IPS-NIHi7 (cell line): Measurements from ENCODE around the gene TNRC18.
"Not testable (repeated sequence)": the region's sequence is repeated elsewhere in the genome, so short reads cannot be mapped to it uniquely, and the experiment has no call there.

Source experiments
- DNase-seq: peaks from one replicate; pipeline ENCODE4 v3.0.0; 2012; ENCODE audit warnings: mixed read lengths; ENCODE audit errors: extremely low spot score

The TNRC18 gene

GRCh38 chr7:5423306-5423975, at the start of gene TNRC18:
TSS of gene TNRC18 (minus strand) at chr7:5423834. CDS start at chr7:5421246, 2,588 bp downstream.
- DNase-seq = no peak

- no peak for DNase-seq
These were observed 49.0 kb upstream of the TNRC18 start for GRCh38 chr7:5472432-5473315.

GRCh38 chr7:5471623-5472022, 48.0 kb upstream of the TNRC18 start:
- not testable (repeated sequence) for DNase-seq

GRCh38 chr7:5470816-5471215, 47.2 kb upstream of the TNRC18 start:
- DNase-seq = no peak

GRCh38 chr7:5470167-5470532, 46.5 kb upstream of the TNRC18 start:
- DNase-seq = no peak

- DNase-seq = no peak
These were observed 45.9 kb upstream of the TNRC18 start for GRCh38 chr7:5469375-5470166.

- DNase-seq = no peak
These were observed 44.0 kb upstream of the TNRC18 start for GRCh38 chr7:5467645-5468044.

GRCh38 chr7:5466551-5466950, 42.9 kb upstream of the TNRC18 start:
- no peak for DNase-seq

- no peak for DNase-seq
These were observed 39.4 kb upstream of the TNRC18 start for GRCh38 chr7:5463031-5463430.

- DNase-seq = no peak
These were observed 38.6 kb upstream of the TNRC18 start for GRCh38 chr7:5462216-5462615.

- DNase-seq = no peak
These were observed 35.4 kb upstream of the TNRC18 start for GRCh38 chr7:5458921-5459480.

- no peak for DNase-seq
These were observed 33.7 kb upstream of the TNRC18 start for GRCh38 chr7:5457245-5457735.

- no peak for DNase-seq
These were observed 32.8 kb upstream of the TNRC18 start for GRCh38 chr7:5456409-5456808.

- DNase-seq = no peak
These were observed 32.1 kb upstream of the TNRC18 start for GRCh38 chr7:5455581-5456219.

GRCh38 chr7:5455175-5455574, 31.5 kb upstream of the TNRC18 start:
- DNase-seq = no peak

- no peak for DNase-seq
These were observed 30.9 kb upstream of the TNRC18 start for GRCh38 chr7:5454485-5454884.

- no peak for DNase-seq
These were observed 30.0 kb upstream of the TNRC18 start for GRCh38 chr7:5453566-5454075.

GRCh38 chr7:5452937-5453540, 29.4 kb upstream of the TNRC18 start:
- peak; percentile 56 for DNase-seq

GRCh38 chr7:5452470-5452899, 28.9 kb upstream of the TNRC18 start:
- DNase-seq = no peak

GRCh38 chr7:5451391-5451790, 27.8 kb upstream of the TNRC18 start:
- DNase-seq = no peak
